Parathyroid adenoma (tissue), 2 donors: ENCODE data around the gene CPNE9.

ENCODE experiments used
- H2AFZ ChIP-seq: fragments of 300-600 bp; sonication (generic); one replicate; pipeline ENCODE4 v1.7.0; 2017; ENCODE audit warnings: antibody characterized with exemption, mild to moderate bottlenecking
- H3K27ac ChIP-seq: fragments of 300-600 bp; sonication (generic); one replicate; pipeline ENCODE4 v1.7.0; 2017
- H3K27me3 ChIP-seq: fragments of 300-600 bp; sonication (generic); one replicate; pipeline ENCODE4 v1.7.0; 2017; ENCODE audit warnings: low read length; ENCODE audit not compliant: control insufficient read depth, insufficient read depth
- H3K36me3 ChIP-seq: fragments of 300-600 bp; sonication (generic); one replicate; pipeline ENCODE4 v1.7.0; 2017; ENCODE audit warnings: low read length; ENCODE audit not compliant: control insufficient read depth, insufficient read depth
- H3K4me1 ChIP-seq: fragments of 300-600 bp; sonication (generic); one replicate; pipeline ENCODE4 v1.7.0; 2017; ENCODE audit warnings: control low read depth
- H3K4me2 ChIP-seq: fragments of 300-600 bp; sonication (generic); one replicate; pipeline ENCODE4 v1.7.0; 2017; ENCODE audit warnings: low read length
- H3K4me3 ChIP-seq: fragments of 300-600 bp; sonication (generic); one replicate; pipeline ENCODE4 v1.7.0; 2017; ENCODE audit warnings: low read depth, low read length
- H3K79me2 ChIP-seq: fragments of 300-600 bp; sonication (generic); one replicate; pipeline ENCODE4 v1.7.0; 2017; ENCODE audit warnings: control low read depth
- H3K9ac ChIP-seq: fragments of 300-600 bp; sonication (generic); one replicate; pipeline ENCODE4 v1.7.0; 2017; ENCODE audit warnings: mild to moderate bottlenecking
- H3K9me3 ChIP-seq: fragments of 300-600 bp; sonication (generic); one replicate; pipeline ENCODE4 v1.7.0; 2017; ENCODE audit warnings: low read length; ENCODE audit not compliant: control insufficient read depth
- TF ChIP-seq, protein P1 (sequence below): fragments of 300-600 bp; sonication (generic); IDR thresholded peaks from one replicate; pipeline ENCODE4 v1.7.0; 2017; ENCODE audit warnings: antibody characterized with exemption, mild to moderate bottlenecking
- donor health status: primary hyperparathyroidism.

The CPNE9 gene

DNA sequence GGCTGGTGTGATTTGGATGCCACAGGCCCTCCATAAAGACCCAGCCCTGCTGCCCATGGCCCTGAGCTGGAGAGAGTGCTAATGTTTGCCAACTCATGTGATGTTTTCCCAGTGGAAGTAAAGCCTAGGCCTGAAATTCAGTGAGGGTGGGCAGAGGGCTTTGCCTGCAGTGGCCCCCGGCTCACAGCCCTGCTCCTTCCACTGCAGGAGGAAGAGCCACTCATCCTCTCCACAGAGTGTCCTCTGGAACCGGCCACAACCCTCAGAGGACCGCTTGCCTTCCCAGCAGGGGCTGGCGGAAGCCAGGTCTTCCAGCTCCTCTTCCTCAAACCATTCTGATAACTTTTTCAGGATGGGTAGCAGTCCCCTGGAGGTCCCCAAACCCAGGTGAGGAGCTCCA is 13.9 kb upstream of the CPNE9 start:
- Histone ChIP-seq H3K79me2 (peaks cover 7% of the 10 kb centered on the region), H3K4me3 (no peak overlapping the region), H3K9me3 (no peaks in the 10 kb centered on the region), H3K36me3 (no peaks in the 10 kb centered on the region), H3K27ac (no peak overlapping the region), H3K9ac (no peak overlapping the region), H3K27me3 (no peaks in the 10 kb centered on the region), H2AFZ (no peak overlapping the region), H3K4me1 (no peaks in the 10 kb centered on the region), H3K4me2 (no peak overlapping the region)
- TF ChIP-seq, protein P1, sequence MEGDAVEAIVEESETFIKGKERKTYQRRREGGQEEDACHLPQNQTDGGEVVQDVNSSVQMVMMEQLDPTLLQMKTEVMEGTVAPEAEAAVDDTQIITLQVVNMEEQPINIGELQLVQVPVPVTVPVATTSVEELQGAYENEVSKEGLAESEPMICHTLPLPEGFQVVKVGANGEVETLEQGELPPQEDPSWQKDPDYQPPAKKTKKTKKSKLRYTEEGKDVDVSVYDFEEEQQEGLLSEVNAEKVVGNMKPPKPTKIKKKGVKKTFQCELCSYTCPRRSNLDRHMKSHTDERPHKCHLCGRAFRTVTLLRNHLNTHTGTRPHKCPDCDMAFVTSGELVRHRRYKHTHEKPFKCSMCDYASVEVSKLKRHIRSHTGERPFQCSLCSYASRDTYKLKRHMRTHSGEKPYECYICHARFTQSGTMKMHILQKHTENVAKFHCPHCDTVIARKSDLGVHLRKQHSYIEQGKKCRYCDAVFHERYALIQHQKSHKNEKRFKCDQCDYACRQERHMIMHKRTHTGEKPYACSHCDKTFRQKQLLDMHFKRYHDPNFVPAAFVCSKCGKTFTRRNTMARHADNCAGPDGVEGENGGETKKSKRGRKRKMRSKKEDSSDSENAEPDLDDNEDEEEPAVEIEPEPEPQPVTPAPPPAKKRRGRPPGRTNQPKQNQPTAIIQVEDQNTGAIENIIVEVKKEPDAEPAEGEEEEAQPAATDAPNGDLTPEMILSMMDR, result no peak

DNA sequence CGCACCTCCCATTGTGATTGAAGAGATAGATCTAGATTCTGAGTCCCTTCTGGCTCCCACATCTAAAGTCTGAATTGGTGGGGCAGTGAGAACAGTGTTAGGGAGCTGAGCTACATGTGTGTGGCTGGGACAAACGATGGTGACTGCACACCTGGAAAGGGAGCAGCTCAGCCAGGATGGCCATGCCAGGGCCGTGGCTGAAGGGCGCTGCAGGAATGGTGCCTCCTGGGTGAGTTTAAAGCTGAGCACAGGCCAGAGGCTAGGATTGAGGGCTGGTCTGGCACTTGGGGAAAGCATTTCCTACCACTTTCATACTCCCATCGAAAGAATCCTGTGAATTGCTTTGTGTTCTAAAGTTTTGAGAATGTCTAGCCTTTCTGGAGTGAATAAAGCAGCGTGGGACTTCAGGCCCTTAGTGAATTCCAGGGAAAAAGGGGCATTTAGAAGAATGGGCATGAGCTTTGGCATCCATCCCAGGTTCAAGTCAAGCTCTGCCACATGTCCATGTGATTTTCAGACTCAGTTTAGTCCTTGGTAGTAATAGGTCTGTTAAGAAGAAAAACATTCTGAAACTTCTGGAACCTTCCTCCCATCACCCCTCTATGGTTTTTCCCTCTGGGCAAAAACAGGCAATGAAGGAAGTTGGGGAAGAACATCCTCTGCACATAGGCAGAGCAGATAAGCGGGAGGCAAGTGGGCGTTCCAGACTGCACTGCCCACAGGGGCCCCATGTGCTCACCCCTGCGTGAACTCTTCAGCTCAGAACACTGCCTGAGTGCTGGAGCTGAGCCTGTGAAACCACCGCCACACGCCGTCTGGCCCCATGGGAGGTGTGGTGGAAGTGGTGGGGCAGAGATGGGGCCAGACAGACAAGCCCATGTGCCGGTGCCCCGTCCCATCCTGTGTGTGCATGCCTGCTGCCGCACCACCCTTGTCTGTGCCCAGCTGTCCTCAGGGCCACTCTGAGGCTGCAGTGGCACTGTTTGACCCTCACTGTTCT is 12.9 kb upstream of the CPNE9 start:
- H3K4me3 ChIP-seq, result no peak overlapping the region
- no peaks in the 10 kb centered on the region for H3K4me1 ChIP-seq
- TF ChIP-seq, protein P1, result no peak
- H3K27ac ChIP-seq, result no peak overlapping the region
- no peaks in the 10 kb centered on the region for H3K9me3 ChIP-seq
- no peaks in the 10 kb centered on the region for H3K36me3 ChIP-seq
- H3K79me2 ChIP-seq, result peaks cover 6% of the 10 kb centered on the region
- H3K4me2 ChIP-seq, result no peak overlapping the region
- no peak overlapping the region for H3K9ac ChIP-seq
- no peaks in the 10 kb centered on the region for H3K27me3 ChIP-seq
- H2AFZ ChIP-seq, result no peak overlapping the region

DNA sequence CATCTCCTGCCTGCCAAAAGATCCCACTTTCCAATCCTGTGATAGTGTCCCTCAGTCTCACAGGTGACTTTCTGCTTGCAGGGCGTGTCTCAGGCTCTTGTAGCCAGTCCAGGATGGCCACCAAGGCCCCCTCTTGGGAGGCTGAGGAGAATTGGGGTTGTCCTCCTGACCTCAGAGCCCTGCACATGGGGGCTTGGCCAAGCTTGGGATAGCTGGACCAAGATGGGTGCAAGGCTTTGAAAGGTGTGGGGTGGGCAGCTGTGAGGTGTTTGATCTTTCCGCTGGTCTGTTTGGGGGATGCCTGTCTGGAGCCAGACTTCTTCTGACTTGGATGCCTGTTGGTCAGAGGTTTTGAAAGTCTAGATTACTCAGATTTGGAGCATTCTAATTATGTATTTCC is 12.0 kb upstream of the CPNE9 start:
- Histone ChIP-seq H3K4me2 (no peak overlapping the region), H3K27me3 (no peaks in the 10 kb centered on the region), H3K27ac (no peak overlapping the region), H3K4me3 (no peak overlapping the region), H3K4me1 (no peaks in the 10 kb centered on the region), H3K9ac (no peak overlapping the region), H3K9me3 (no peaks in the 10 kb centered on the region), H3K36me3 (no peaks in the 10 kb centered on the region), H3K79me2 (no peaks in the 10 kb centered on the region), H2AFZ (no peak overlapping the region)
- TF ChIP-seq, protein P1, result no peak

DNA sequence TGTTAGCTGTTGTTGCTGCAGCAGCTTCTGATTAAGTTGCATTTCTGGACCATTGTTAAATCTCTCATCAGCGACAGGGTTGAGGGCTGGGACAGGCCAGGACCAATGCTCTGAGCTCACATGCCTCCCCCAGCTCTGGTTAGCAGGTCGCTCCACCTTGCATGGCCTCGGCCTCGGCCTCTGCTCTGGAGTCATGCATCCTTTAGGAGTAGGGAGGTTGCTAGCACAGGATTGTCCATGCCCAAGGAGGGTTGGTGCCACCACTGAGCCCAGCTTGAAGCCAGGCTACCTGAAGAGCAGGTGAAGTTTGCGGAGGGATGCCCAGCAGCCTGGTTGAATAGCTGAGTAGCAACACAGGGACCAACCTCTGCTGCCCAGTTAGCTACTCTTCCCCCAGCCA is 11.2 kb upstream of the CPNE9 start:
- Histone ChIP-seq H3K36me3 (no peaks in the 10 kb centered on the region), H3K9ac (no peak overlapping the region), H3K4me3 (no peak overlapping the region), H3K79me2 (no peaks in the 10 kb centered on the region), H3K9me3 (no peaks in the 10 kb centered on the region), H2AFZ (no peak overlapping the region), H3K27ac (no peak overlapping the region), H3K4me1 (no peaks in the 10 kb centered on the region), H3K27me3 (no peaks in the 10 kb centered on the region), H3K4me2 (no peak overlapping the region)
- TF ChIP-seq, protein P1, result no peak

DNA sequence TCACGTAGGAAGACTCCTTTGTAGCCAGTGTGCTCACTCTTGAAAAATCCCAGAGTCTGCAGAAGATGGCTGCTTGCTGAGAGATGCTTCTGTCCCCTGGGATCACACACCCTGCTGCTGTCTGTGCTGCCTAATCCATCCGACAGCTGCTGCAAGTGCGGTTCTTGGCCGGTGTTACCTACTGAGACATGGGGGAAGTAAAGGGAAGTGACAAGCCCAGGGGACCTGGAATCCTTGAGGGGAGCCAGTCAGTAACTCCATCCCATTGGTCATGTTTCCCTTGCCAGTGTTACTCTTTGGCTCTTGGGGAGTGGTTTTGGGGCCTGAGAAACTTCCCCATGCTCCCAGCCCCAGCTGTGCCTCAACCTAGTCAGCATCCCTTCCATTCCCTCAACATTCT is 8.3 kb upstream of the CPNE9 start:
- H3K27me3 ChIP-seq, result no peaks in the 10 kb centered on the region
- H3K79me2 ChIP-seq, result no peaks in the 10 kb centered on the region
- H3K27ac ChIP-seq, result no peak overlapping the region
- H2AFZ ChIP-seq, result no peak overlapping the region
- H3K4me3 ChIP-seq, result no peak overlapping the region
- H3K9ac ChIP-seq, result no peak overlapping the region
- H3K36me3 ChIP-seq, result no peaks in the 10 kb centered on the region
- no peaks in the 10 kb centered on the region for H3K9me3 ChIP-seq
- TF ChIP-seq, protein P1, result no peak
- H3K4me1 ChIP-seq, result no peaks in the 10 kb centered on the region
- no peak overlapping the region for H3K4me2 ChIP-seq
